ENCODE data around the gene MAST2. TPM values are rescaled to one million over a fixed set of nuclear protein-coding genes. Genes with fewer than 3 reads are reported as not detected.

MAST2 gene
- total and polyA plus RNA-seq, 2 of the 4 experiments (the other 2 are of a cell fraction): 14.2 to 41.0 TPM

DNA sequence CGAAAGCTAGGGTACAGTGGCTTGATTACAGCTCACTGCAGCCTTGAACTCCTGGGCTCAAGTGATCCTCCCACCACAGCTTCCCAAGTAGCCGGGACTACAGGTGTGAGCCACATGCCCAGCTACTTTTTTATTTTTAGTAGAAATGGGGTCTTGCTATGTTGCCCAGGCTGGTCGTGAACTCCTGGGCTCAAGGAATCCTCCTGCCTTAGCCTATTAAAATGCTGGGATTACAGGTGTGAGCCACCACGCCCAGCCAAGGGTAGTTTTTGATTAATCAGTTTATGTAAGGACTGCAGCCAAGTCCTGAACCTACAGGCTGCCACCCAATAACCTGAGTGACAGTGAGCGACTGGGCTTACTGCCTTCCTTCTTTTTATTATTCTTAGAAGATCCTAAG, 240.7 kb downstream of the MAST2 start:
- Histone ChIP-seq H4K8ac (ENCODE audit: low read depth in 2 of 2, low read length in 2 of 2) (no peak overlapping the region), H3K9ac (ENCODE audit: low read depth, low read length) (no peak overlapping the region), H3K9me3 (ENCODE audit: control insufficient read depth, insufficient read depth, low read length) (no peaks in the 10 kb centered on the region), H3K4me2 (ENCODE audit: low read depth, low read length) (no peak overlapping the region), H2BK120ac (ENCODE audit: low read depth, low read length) (no peak overlapping the region), H3K27me3 (ENCODE audit: control insufficient read depth, insufficient read depth, low read length) (no peaks in the 10 kb centered on the region), H3K14ac (replicated peaks; ENCODE audit: low read depth, low read length) (no peak overlapping the region), H2AK5ac (ENCODE audit: low read depth, low read length) (no peak overlapping the region), H3K4me3 (ENCODE audit: insufficient read depth, low read depth, low read length) (no peak overlapping the region), H2BK15ac (ENCODE audit: low read depth, low read length) (no peak overlapping the region), H3K23ac (ENCODE audit: low read depth, low read length) (no peak overlapping the region), H3K79me1 (ENCODE audit: low read depth in 1 of 2, low read length in 2 of 2) (no peaks in the 10 kb centered on the region), H3K56ac (ENCODE audit: extremely low read depth, insufficient read depth, low read length) (no peak overlapping the region), H3K9me1 (ENCODE audit: insufficient read depth, low read length) (peaks cover 6% of the 10 kb centered on the region), H4K5ac (ENCODE audit: low read depth, low read length) (no peak overlapping the region), H2AK9ac (replicated peaks; ENCODE audit: low read depth, low read length, poor library complexity) (no peak overlapping the region), H2BK5ac (ENCODE audit: low read depth, low read length, poor library complexity, severe bottlenecking) (no peak overlapping the region), H3K18ac (ENCODE audit: low read depth, low read length) (no peak overlapping the region), H3K36me3 (ENCODE audit: control insufficient read depth, insufficient read depth, low read length) (peaks cover 2% of the 10 kb centered on the region; the same call in 1 of the 2 replicates), H3K27ac (ENCODE audit: insufficient read depth, low read length) (no peak overlapping the region), H4K91ac (ENCODE audit: insufficient read depth, low read depth, low read length) (no peak overlapping the region), H3K4me1 (ENCODE audit: control insufficient read depth, insufficient read depth, low read length) (peaks cover 6% of the 10 kb centered on the region; the same call in 1 of the 2 replicates), H2BK20ac (ENCODE audit: low read depth, low read length) (no peak overlapping the region), H2AFZ (replicated peaks; ENCODE audit: low read length, poor library complexity) (no peak overlapping the region), H4K20me1 (ENCODE audit: insufficient read depth, low read length) (no peaks in the 10 kb centered on the region), H3K4ac (ENCODE audit: low read depth, low read length) (no peak overlapping the region)
- WGBS, 2 experiments (ENCODE audit: extremely low coverage in 2 of 2, insufficient read length in 1 of 2): 100% methylated on average over 1 of the region's 5 CpGs; no CpG with 5 or more reads in 1 of the 2 experiments
- ATAC-seq (ENCODE audit: low read depth) (no peak), DNase-seq (no peak)
- dilution Hi-C loops (cut with HindIII; ENCODE audit: low sequenced_read_pairs, unreplicated experiment): loop anchor here (25.0 kb wide), 1 partner anchor 143 kb away; the partner anchor contains the start of genes P3R3URF, POMGNT1 and TSPAN1
- intact Hi-C loops (cut with micrococcal nuclease): loop anchor here (10.0 kb wide), 1 partner anchor 51 kb away; no protein-coding TSS in a partner anchor
- CTCF ChIA-PET: interaction anchor here (0.9 kb wide), 1 partner anchor 20 kb away, joined by 4 read pairs; no protein-coding TSS in a partner anchor
- POLR2A ChIA-PET (ENCODE audit: unreplicated experiment): no interaction called here
- no peak for TF ChIP-seq FOS (IDR thresholded peaks at IDR 0.05; ENCODE audit: low read depth, low read length)
- TF ChIP-seq POLR2A (IDR thresholded peaks at IDR 0.05; ENCODE audit: low read depth, low read length): no peak
- TF ChIP-seq, protein P1, sequence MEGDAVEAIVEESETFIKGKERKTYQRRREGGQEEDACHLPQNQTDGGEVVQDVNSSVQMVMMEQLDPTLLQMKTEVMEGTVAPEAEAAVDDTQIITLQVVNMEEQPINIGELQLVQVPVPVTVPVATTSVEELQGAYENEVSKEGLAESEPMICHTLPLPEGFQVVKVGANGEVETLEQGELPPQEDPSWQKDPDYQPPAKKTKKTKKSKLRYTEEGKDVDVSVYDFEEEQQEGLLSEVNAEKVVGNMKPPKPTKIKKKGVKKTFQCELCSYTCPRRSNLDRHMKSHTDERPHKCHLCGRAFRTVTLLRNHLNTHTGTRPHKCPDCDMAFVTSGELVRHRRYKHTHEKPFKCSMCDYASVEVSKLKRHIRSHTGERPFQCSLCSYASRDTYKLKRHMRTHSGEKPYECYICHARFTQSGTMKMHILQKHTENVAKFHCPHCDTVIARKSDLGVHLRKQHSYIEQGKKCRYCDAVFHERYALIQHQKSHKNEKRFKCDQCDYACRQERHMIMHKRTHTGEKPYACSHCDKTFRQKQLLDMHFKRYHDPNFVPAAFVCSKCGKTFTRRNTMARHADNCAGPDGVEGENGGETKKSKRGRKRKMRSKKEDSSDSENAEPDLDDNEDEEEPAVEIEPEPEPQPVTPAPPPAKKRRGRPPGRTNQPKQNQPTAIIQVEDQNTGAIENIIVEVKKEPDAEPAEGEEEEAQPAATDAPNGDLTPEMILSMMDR (conservative IDR thresholded peaks at IDR 0.05; ENCODE audit: low read depth, low read length): no peak
- TF ChIP-seq BHLHE40 (IDR thresholded peaks at IDR 0.05; ENCODE audit: low read depth, low read length): no peak
- no peak for TF ChIP-seq CEBPB (IDR thresholded peaks at IDR 0.05; ENCODE audit: low read depth, low read length)
- TF ChIP-seq MAZ (IDR thresholded peaks at IDR 0.05; ENCODE audit: borderline replicate concordance, low read depth, low read length): no peak
- no peak for TF ChIP-seq RCOR1 (IDR thresholded peaks at IDR 0.05; ENCODE audit: insufficient replicate concordance, low read length)
- TF ChIP-seq MAFK (IDR thresholded peaks at IDR 0.05; ENCODE audit: low read depth, low read length): no peak
- no peak for TF ChIP-seq CHD1 (IDR thresholded peaks at IDR 0.05; ENCODE audit: low read depth, low read length)
- no peak for TF ChIP-seq RFX5 (IDR thresholded peaks at IDR 0.05; ENCODE audit: low read depth, low read length)
- no TSS peak for BruUV-seq (replicated peaks)
- in situ Hi-C loops (cut with MboI; ENCODE audit: low sequenced_read_pairs): no loop called here

Data from IMR-90 (cell line).